ENCODE data around the gene AHCYL2. TPM values are rescaled to one million over a fixed set of nuclear protein-coding genes. Genes with fewer than 3 reads are reported as not detected.

The AHCYL2 gene
- total and polyA plus RNA-seq, 2 donors (not counting 3 experiments of a cell fraction or from before 2014, with no cell fraction given): 10.8 to 13.5 TPM

DNA sequence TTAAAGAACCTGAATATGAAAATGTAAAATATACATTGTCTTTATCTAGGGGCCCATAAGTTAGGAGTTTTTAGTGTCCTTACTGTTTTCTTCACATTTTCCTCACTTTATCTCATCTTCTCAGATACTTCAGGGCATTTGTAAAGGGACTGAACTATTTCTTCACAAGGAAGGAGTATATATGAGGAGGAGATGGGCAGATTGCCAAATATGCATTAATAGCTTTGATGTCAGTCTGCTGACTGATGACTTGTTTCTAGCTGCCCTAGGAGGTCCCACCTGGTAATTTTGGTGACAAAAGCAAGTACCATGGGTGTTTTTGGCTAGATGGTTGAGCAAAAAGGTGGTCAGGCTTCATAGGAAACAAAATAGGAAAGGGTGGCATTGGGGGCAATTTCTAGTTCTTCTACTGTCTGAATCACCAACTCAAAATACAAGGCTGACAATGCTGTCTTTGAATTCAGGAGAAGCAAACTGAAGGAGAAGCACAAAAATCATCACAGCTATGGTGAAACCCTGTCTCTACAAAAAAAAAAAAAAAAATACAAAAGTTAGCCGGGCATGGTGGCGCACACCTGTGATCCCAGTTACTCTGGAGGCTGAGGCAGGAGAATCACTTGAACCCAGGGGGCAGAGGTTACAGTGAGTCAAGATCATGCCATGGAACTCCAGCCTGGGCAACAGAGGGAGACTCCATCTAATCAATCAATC lies 199.0 kb downstream of the AHCYL2 start:
- peaks cover 4% of the 10 kb centered on the region for H3K4me1 ChIP-seq (ENCODE audit: control insufficient read depth, extremely low read depth, insufficient read depth, low read length)
- no peak overlapping the region for H2AFZ ChIP-seq (ENCODE audit: low read depth, low read length)
- no TSS peak for BruUV-seq (replicated peaks)
- H3K4me3 ChIP-seq (replicated peaks in 1 of 3; ENCODE audit: insufficient read depth in 1 of 3, low read depth in 1 of 3, low read length in 3 of 3): no peak overlapping the region
- DNase-seq (ENCODE audit: low read depth, low spot score) (peak; percentile 38), FAIRE-seq (peak; percentile 64)
- no peaks in the 10 kb centered on the region for H3K27me3 ChIP-seq (ENCODE audit: control insufficient read depth in 2 of 2, insufficient read depth in 2 of 2, low read length in 2 of 2)
- no peaks in the 10 kb centered on the region for H3K9me1 ChIP-seq (replicated peaks; ENCODE audit: control insufficient read depth, extremely low read depth, insufficient read depth, low read length)
- intact Hi-C loops (cut with micrococcal nuclease) (no loop called here), dilution Hi-C loops (cut with MboI; ENCODE audit: extremely low pct_ligation_motif_present, low sequenced_read_pairs) (no loop called here)
- TF ChIP-seq POLR2A (IDR thresholded peaks at IDR 0.05; ENCODE audit: low read depth, low read length) (no peak), EZH2 (IDR thresholded peaks at IDR 0.05; ENCODE audit: borderline replicate concordance, low read depth, low read length, severe bottlenecking) (no peak), GATA2 (IDR thresholded peaks at IDR 0.05; ENCODE audit: insufficient read depth, insufficient read length, low read depth, low read length) (peak; percentile 77)
- peaks cover 0 to 2% of the 10 kb centered on the region in 2 experiments for H3K36me3 ChIP-seq (ENCODE audit: control insufficient read depth in 2 of 2, extremely low read depth in 1 of 2, insufficient read depth in 2 of 2, low read length in 2 of 2)
- H3K9ac ChIP-seq (replicated peaks; ENCODE audit: extremely low read depth, insufficient read depth, low read length): no peak overlapping the region
- no peaks in the 10 kb centered on the region for H3K79me2 ChIP-seq (ENCODE audit: control insufficient read depth, insufficient read depth, low read length)
- ChIA-PET CTCF (interaction anchor here (1.0 to 1.4 kb wide), 6 partner anchors 9 to 206 kb away, joined by 3 to 4 read pairs (median 4); partner anchors contain the start of gene STRIP2), POLR2A (no interaction called here)
- H3K27ac ChIP-seq (ENCODE audit: insufficient read depth, low read depth, low read length): no peak overlapping the region
- H4K20me1 ChIP-seq (replicated peaks; ENCODE audit: control insufficient read depth, extremely low read depth, insufficient read depth, low read length): no peaks in the 10 kb centered on the region
- no peak overlapping the region for H3K4me2 ChIP-seq (ENCODE audit: insufficient read depth, low read length)
- H3K9me3 ChIP-seq (replicated peaks; ENCODE audit: control insufficient read depth, insufficient read depth, low read length): no peaks in the 10 kb centered on the region

GRCh38 chr7:129426482-129426881 lies 201.7 kb downstream of the AHCYL2 start:
- no peaks in the 10 kb centered on the region for H4K20me1 ChIP-seq (replicated peaks; ENCODE audit: control insufficient read depth, extremely low read depth, insufficient read depth, low read length)
- H3K36me3 ChIP-seq (ENCODE audit: control insufficient read depth in 2 of 2, extremely low read depth in 1 of 2, insufficient read depth in 2 of 2, low read length in 2 of 2): peaks cover 0 to 2% of the 10 kb centered on the region in 2 experiments
- H3K9me3 ChIP-seq (replicated peaks; ENCODE audit: control insufficient read depth, insufficient read depth, low read length): no peaks in the 10 kb centered on the region
- no peak overlapping the region for H3K4me3 ChIP-seq (replicated peaks in 1 of 3; ENCODE audit: insufficient read depth in 1 of 3, low read depth in 1 of 3, low read length in 3 of 3)
- H3K79me2 ChIP-seq (ENCODE audit: control insufficient read depth, insufficient read depth, low read length): no peaks in the 10 kb centered on the region
- FAIRE-seq (peak; percentile 38), DNase-seq (ENCODE audit: low read depth, low spot score) (no peak)
- H3K9me1 ChIP-seq (replicated peaks; ENCODE audit: control insufficient read depth, extremely low read depth, insufficient read depth, low read length): no peaks in the 10 kb centered on the region
- H2AFZ ChIP-seq (ENCODE audit: low read depth, low read length): no peak overlapping the region
- peaks cover 4% of the 10 kb centered on the region for H3K4me1 ChIP-seq (ENCODE audit: control insufficient read depth, extremely low read depth, insufficient read depth, low read length)
- dilution Hi-C loops (cut with MboI; ENCODE audit: extremely low pct_ligation_motif_present, low sequenced_read_pairs) (no loop called here), intact Hi-C loops (cut with micrococcal nuclease) (no loop called here)
- H3K27ac ChIP-seq (ENCODE audit: insufficient read depth, low read depth, low read length): no peak overlapping the region
- TF ChIP-seq FOS (IDR thresholded peaks at IDR 0.05; ENCODE audit: borderline replicate concordance, insufficient read depth, low read length): no peak
- no peak for TF ChIP-seq JUN (IDR thresholded peaks at IDR 0.05; ENCODE audit: borderline replicate concordance, insufficient read depth, insufficient read length, low read depth)
- no peak for TF ChIP-seq POLR2AphosphoS5 (IDR thresholded peaks at IDR 0.05; ENCODE audit: insufficient read depth, low read depth, low read length)
- no peak for TF ChIP-seq EZH2 (IDR thresholded peaks at IDR 0.05; ENCODE audit: borderline replicate concordance, low read depth, low read length, severe bottlenecking)
- TF ChIP-seq GATA2 (IDR thresholded peaks at IDR 0.05; ENCODE audit: insufficient read depth, insufficient read length, low read depth, low read length): no peak
- no peak for TF ChIP-seq MYC (IDR thresholded peaks at IDR 0.05; ENCODE audit: low read depth, low read length)
- no peak for TF ChIP-seq MAX (IDR thresholded peaks at IDR 0.05; ENCODE audit: insufficient read depth, insufficient read length)
- ChIA-PET CTCF (interaction anchor here (2.3 kb wide), 1 partner anchor 13 kb away, joined by 7 read pairs; no protein-coding TSS in a partner anchor), POLR2A (no interaction called here)
- no TSS peak for BruUV-seq (replicated peaks)
- no peaks in the 10 kb centered on the region for H3K27me3 ChIP-seq (ENCODE audit: control insufficient read depth in 2 of 2, insufficient read depth in 2 of 2, low read length in 2 of 2)
- H3K9ac ChIP-seq (replicated peaks; ENCODE audit: extremely low read depth, insufficient read depth, low read length): no peak overlapping the region
- H3K4me2 ChIP-seq (ENCODE audit: insufficient read depth, low read length): no peak overlapping the region
